OCI-LY1 (cell line): ENCODE results near the gene SLC39A10.

Source experiments
- H2AFZ ChIP-seq: fragments of 200-600 bp; sonication (generic), shearing (Covaris generic); 2 replicates; pipeline ENCODE4 v1.6.0; 2014; ENCODE audit warnings: antibody characterized with exemption, mild to moderate bottlenecking, low read length
- H3F3A ChIP-seq: fragments of 200-600 bp; sonication (generic), shearing (Covaris generic); 2 replicates; pipeline ENCODE4 v1.6.0; 2014; ENCODE audit warnings: mild to moderate bottlenecking, antibody characterized with exemption, low read length, moderate library complexity; ENCODE audit not compliant: insufficient read depth
- H3K27ac ChIP-seq: fragments of 200-600 bp; sonication (generic); 2 replicates; pipeline ENCODE4 v1.5.1; 2014; ENCODE audit warnings: low read length, mixed run types, mild to moderate bottlenecking, low read depth; ENCODE audit not compliant: poor library complexity, severe bottlenecking
- H3K27me3 ChIP-seq: fragments of 200-600 bp; sonication (generic); 2 replicates; pipeline ENCODE4 v1.6.0; 2014; ENCODE audit warnings: antibody characterized with exemption, mild to moderate bottlenecking, low read length, moderate library complexity; ENCODE audit not compliant: insufficient read depth
- H3K36me3 ChIP-seq: fragments of 200-600 bp; sonication (generic); 2 replicates; pipeline ENCODE4 v1.6.1; 2014; ENCODE audit warnings: mild to moderate bottlenecking, antibody characterized with exemption, low read length, moderate library complexity, mixed read lengths; ENCODE audit not compliant: insufficient read depth
- H3K4me1 ChIP-seq: fragments of 200-600 bp; sonication (generic); 2 replicates; pipeline ENCODE4 v1.5.1; 2014; ENCODE audit warnings: mild to moderate bottlenecking, low read length, moderate library complexity; ENCODE audit not compliant: insufficient read depth, severe bottlenecking
- H3K4me2 ChIP-seq: fragments of 200-600 bp; sonication (generic), shearing (Covaris generic); 2 replicates; pipeline ENCODE4 v1.6.1; 2014; ENCODE audit warnings: low read length
- H3K4me3 ChIP-seq: fragments of 200-600 bp; sonication (generic); 2 replicates; pipeline ENCODE4 v1.5.1; 2014; ENCODE audit warnings: low read length, low read depth, mild to moderate bottlenecking, mixed read lengths; ENCODE audit not compliant: poor library complexity, severe bottlenecking
- H3K79me2 ChIP-seq: fragments of 200-600 bp; shearing (Covaris generic); 2 replicates; pipeline ENCODE4 v1.6.1; 2016; ENCODE audit warnings: mixed run types, low read length, mixed read lengths; ENCODE audit not compliant: insufficient read depth
- H3K9ac ChIP-seq: fragments of 200-600 bp; sonication (generic), shearing (Covaris generic); 2 replicates; pipeline ENCODE4 v1.6.1; 2014; ENCODE audit warnings: mild to moderate bottlenecking, low read length, mixed read lengths
- H3K9me2 ChIP-seq: fragments of 200-600 bp; sonication (generic), shearing (Covaris generic); 2 replicates; pipeline ENCODE4 v1.6.1; 2014; ENCODE audit warnings: low read depth, mild to moderate bottlenecking, low read length, mixed read lengths
- H3K9me3 ChIP-seq: fragments of 200-600 bp; shearing (Covaris generic); 2 replicates; pipeline ENCODE4 v1.6.1; 2014; ENCODE audit warnings: low read length, mixed read lengths
- H4K20me1 ChIP-seq: fragments of 200-600 bp; sonication (generic), shearing (Covaris generic); 2 replicates; pipeline ENCODE4 v1.6.0; 2016; ENCODE audit warnings: mild to moderate bottlenecking, low read length; ENCODE audit not compliant: insufficient read depth
- CTCF ChIP-seq: fragments of 200-600 bp; sonication (generic), shearing (Covaris generic); IDR thresholded peaks from 2 replicates; pipeline ENCODE4 v1.5.1; 2017; ENCODE audit warnings: mild to moderate bottlenecking, antibody characterized with exemption, low read length, moderate library complexity, mixed read lengths
- EZH2 ChIP-seq: fragments of 200-600 bp; sonication (generic), shearing (Covaris generic); IDR thresholded peaks from 2 replicates; pipeline ENCODE4 v1.8.0; 2017; ENCODE audit warnings: borderline replicate concordance, mixed run types, mild to moderate bottlenecking, antibody characterized with exemption, low read length, moderate library complexity, mixed read lengths

Gene SLC39A10

DNA sequence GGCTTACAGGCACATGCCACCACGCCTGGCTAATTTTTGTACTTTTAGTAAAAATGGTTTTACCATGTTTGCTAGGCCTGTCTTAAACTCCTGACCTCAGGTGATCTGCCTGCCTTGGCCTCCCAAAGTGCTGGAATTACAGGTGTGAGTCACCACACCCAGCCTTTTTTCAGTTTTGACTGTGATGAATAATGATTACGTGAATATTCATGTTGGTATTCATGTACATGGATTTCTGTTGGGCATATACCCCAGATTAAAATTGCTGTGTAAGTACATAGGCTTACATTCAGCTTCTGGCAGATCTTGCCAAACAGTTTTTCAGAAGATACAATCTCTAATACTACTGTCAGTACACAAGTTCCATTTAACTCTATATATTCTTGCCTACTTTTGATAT lies 20.9 kb downstream of the SLC39A10 start:
- no peak overlapping the region for H3K4me2 ChIP-seq
- no peaks in the 10 kb centered on the region for H3F3A ChIP-seq
- TF ChIP-seq CTCF (no peak), EZH2 (no peak)
- H3K79me2 ChIP-seq = no peaks in the 10 kb centered on the region
- H3K27me3 ChIP-seq = no peaks in the 10 kb centered on the region
- no peak overlapping the region for H3K27ac ChIP-seq
- no peak overlapping the region for H3K4me3 ChIP-seq
- H3K4me1 ChIP-seq = no peaks in the 10 kb centered on the region
- no peak overlapping the region for H3K9ac ChIP-seq
- no peaks in the 10 kb centered on the region for H3K9me3 ChIP-seq
- peaks cover 7% of the 10 kb centered on the region for H3K36me3 ChIP-seq
- no peaks in the 10 kb centered on the region for H4K20me1 ChIP-seq
- H2AFZ ChIP-seq = no peak overlapping the region
- H3K9me2 ChIP-seq = no peaks in the 10 kb centered on the region

- H3K36me3 ChIP-seq = peaks cover 7% of the 10 kb centered on the region
- H3K27ac ChIP-seq = no peak overlapping the region
- no peaks in the 10 kb centered on the region for H3K79me2 ChIP-seq
- H3K9me2 ChIP-seq = no peaks in the 10 kb centered on the region
- H3K4me1 ChIP-seq = no peaks in the 10 kb centered on the region
- H3K4me2 ChIP-seq = no peak overlapping the region
- TF ChIP-seq EZH2 = no peak
- TF ChIP-seq CTCF = no peak
- no peaks in the 10 kb centered on the region for H4K20me1 ChIP-seq
- H3K4me3 ChIP-seq = no peak overlapping the region
- no peaks in the 10 kb centered on the region for H3K9me3 ChIP-seq
- no peak overlapping the region for H2AFZ ChIP-seq
- H3K9ac ChIP-seq = no peak overlapping the region
- no peaks in the 10 kb centered on the region for H3F3A ChIP-seq
- no peaks in the 10 kb centered on the region for H3K27me3 ChIP-seq
These were observed 25.1 kb downstream of the SLC39A10 start for GRCh38 chr2:195682077-195682476.

DNA sequence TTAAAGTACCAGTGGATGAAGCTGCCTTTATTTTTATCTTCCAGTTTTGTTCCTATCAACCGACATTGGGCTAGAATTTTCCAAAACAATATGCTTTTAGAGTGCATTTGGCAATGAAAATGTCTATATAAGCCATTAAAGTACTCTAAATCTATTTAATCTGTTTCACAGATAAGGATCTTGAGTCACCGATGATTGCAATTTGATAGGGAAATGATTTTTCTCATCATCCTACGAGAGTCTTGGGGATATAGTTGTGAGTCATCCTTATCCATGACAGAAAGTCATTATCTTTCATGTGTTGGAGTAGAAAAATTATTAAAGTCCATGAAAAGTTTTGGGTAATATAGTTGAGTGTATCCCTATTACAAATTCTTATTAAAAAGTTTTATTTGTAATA lies 26.1 kb downstream of the SLC39A10 start:
- Histone ChIP-seq H3K4me3 (no peak overlapping the region), H3K9me3 (no peaks in the 10 kb centered on the region), H3K9ac (no peak overlapping the region), H3K4me1 (no peaks in the 10 kb centered on the region), H3K79me2 (no peaks in the 10 kb centered on the region), H4K20me1 (no peaks in the 10 kb centered on the region), H3F3A (no peaks in the 10 kb centered on the region), H3K36me3 (peaks cover 7% of the 10 kb centered on the region), H3K27ac (no peak overlapping the region), H3K27me3 (no peaks in the 10 kb centered on the region), H3K4me2 (no peak overlapping the region), H2AFZ (no peak overlapping the region), H3K9me2 (no peaks in the 10 kb centered on the region)
- TF ChIP-seq CTCF (no peak), EZH2 (no peak)
